Fibroblast of lung (primary cell): ENCODE data around the gene DOCK8. TPM values are rescaled to one million over a fixed set of nuclear protein-coding genes. Genes with fewer than 3 reads are reported as not detected.
"Not testable (repeated sequence)": the region's sequence is repeated elsewhere in the genome, so short reads cannot be mapped to it uniquely, and the experiment has no call there.

Experiments used
- DNase-seq, 2 donors: peaks; one replicate each; pipeline versions ENCODE4 v3.0.0 to v3.0.0-alpha.2; 2010; ENCODE audit warnings: low read depth in 2 of 2
- H2AFZ ChIP-seq: 2 replicates; pipeline ENCODE4 v1.5.1; 2012; ENCODE audit warnings: low read length, control low read depth, inconsistent platforms
- H3K27ac ChIP-seq: 2 replicates; pipeline ENCODE4 v1.5.1; 2011; ENCODE audit warnings: low read length, control low read depth; ENCODE audit not compliant: insufficient read depth
- H3K27me3 ChIP-seq: 2 replicates; pipeline ENCODE4 v1.5.1; 2011; ENCODE audit warnings: mild to moderate bottlenecking, low read length; ENCODE audit not compliant: control insufficient read depth, insufficient read depth
- H3K36me3 ChIP-seq: 2 replicates; pipeline ENCODE4 v1.5.1; 2011; ENCODE audit warnings: low read length; ENCODE audit not compliant: control insufficient read depth, insufficient read depth
- H3K4me1 ChIP-seq: 2 replicates; pipeline ENCODE4 v1.5.1; 2011; ENCODE audit warnings: low read length; ENCODE audit not compliant: control insufficient read depth, insufficient read depth; ENCODE audit errors: extremely low read depth
- H3K4me2 ChIP-seq: 2 replicates; pipeline ENCODE4 v1.5.1; 2011; ENCODE audit warnings: low read length, control low read depth; ENCODE audit not compliant: insufficient read depth; ENCODE audit errors: extremely low read depth
- H3K4me3 ChIP-seq, 4 experiments: fragments of 200-600 bp in 1 of 4; sonication (generic) in 1 of 4; replicated peaks in 1 of 4; 2 replicates each; pipeline ENCODE4 v1.5.1; 2011 to 2016; ENCODE audit warnings: low read length in 4 of 4, low read depth in 3 of 4, mild to moderate bottlenecking in 3 of 4, control low read depth in 2 of 4, inconsistent platforms in 1 of 4, mixed read lengths in 1 of 4; ENCODE audit not compliant: insufficient read depth in 1 of 4; ENCODE audit errors: control extremely low read depth in 1 of 4
- H3K79me2 ChIP-seq: 2 replicates; pipeline ENCODE4 v1.5.1; 2012; ENCODE audit warnings: mild to moderate bottlenecking, low read length, inconsistent platforms; ENCODE audit not compliant: control insufficient read depth, insufficient read depth
- H3K9ac ChIP-seq: 2 replicates; pipeline ENCODE4 v1.5.1; 2011; ENCODE audit warnings: mild to moderate bottlenecking, low read length, control low read depth; ENCODE audit not compliant: insufficient read depth
- H3K9me3 ChIP-seq: 2 replicates; pipeline ENCODE4 v1.5.1; 2012; ENCODE audit warnings: low read depth, low read length; ENCODE audit not compliant: control insufficient read depth, insufficient read depth
- H4K20me1 ChIP-seq: 2 replicates; pipeline ENCODE4 v1.5.1; 2011; ENCODE audit warnings: low read length; ENCODE audit not compliant: control insufficient read depth, insufficient read depth; ENCODE audit errors: extremely low read depth
- EZH2 ChIP-seq: IDR thresholded peaks from 2 replicates; pipeline ENCODE4 v1.5.1; 2012; ENCODE audit warnings: low read length, control low read depth, mild to moderate bottlenecking; ENCODE audit errors: missing control alignments
- polyA plus RNA-seq, 2 donors: library from polyadenylated mRNA; depleted of rRNA in 1 of 2; stranded (reverse) in 1 of 2; unstranded in 1 of 2; fragments of >200 nt; gene quantifications; 2 replicates each; pipeline ENCODE4 v1.2.1, GENCODE V29; 2011 to 2012; ENCODE audit warnings: missing spikeins in 1 of 2
- total RNA-seq: library from RNA; depleted of rRNA; stranded (reverse); fragments of >200 nt; gene quantifications from 2 replicates; pipeline ENCODE4 v1.2.1, GENCODE V29; 2014
- TF ChIP-seq, protein P1 (sequence below), 2 donors: IDR thresholded peaks in 1 of 2; conservative IDR thresholded peaks in 1 of 2; 1 replicate in 1 of 2; 2 replicates in 1 of 2; pipeline ENCODE4 v1.5.1; 2011 to 2012; ENCODE audit warnings: low read length in 2 of 2, control low read depth in 1 of 2, inconsistent platforms in 1 of 2, low read depth in 1 of 2, mild to moderate bottlenecking in 1 of 2

Gene DOCK8
- total and polyA plus RNA-seq, 2 donors (not counting 1 experiment from before 2014, with no cell fraction given) = under 0.01 TPM; not detected in 1

- Histone ChIP-seq H3K9me3 (no peaks in the 10 kb centered on the region), H3K27me3 (peaks cover 14% of the 10 kb centered on the region), H3K79me2 (no peaks in the 10 kb centered on the region), H3K27ac (no peak overlapping the region), H3K4me1 (no peaks in the 10 kb centered on the region), H3K9ac (no peak overlapping the region), H3K36me3 (no peaks in the 10 kb centered on the region), H3K4me3 (no peak overlapping the region), H2AFZ (no peak overlapping the region), H4K20me1 (no peaks in the 10 kb centered on the region), H3K4me2 (no peak overlapping the region)
- TF ChIP-seq EZH2 = no peak
- TF ChIP-seq, protein P1, sequence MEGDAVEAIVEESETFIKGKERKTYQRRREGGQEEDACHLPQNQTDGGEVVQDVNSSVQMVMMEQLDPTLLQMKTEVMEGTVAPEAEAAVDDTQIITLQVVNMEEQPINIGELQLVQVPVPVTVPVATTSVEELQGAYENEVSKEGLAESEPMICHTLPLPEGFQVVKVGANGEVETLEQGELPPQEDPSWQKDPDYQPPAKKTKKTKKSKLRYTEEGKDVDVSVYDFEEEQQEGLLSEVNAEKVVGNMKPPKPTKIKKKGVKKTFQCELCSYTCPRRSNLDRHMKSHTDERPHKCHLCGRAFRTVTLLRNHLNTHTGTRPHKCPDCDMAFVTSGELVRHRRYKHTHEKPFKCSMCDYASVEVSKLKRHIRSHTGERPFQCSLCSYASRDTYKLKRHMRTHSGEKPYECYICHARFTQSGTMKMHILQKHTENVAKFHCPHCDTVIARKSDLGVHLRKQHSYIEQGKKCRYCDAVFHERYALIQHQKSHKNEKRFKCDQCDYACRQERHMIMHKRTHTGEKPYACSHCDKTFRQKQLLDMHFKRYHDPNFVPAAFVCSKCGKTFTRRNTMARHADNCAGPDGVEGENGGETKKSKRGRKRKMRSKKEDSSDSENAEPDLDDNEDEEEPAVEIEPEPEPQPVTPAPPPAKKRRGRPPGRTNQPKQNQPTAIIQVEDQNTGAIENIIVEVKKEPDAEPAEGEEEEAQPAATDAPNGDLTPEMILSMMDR (conservative IDR thresholded peaks at IDR 0.05 in 1 of 2, IDR thresholded peaks at IDR 0.05 in 1 of 2; ENCODE audit: low read depth in 1 of 2, low read length in 2 of 2) = no peak
- no peak for DNase-seq
Observed at GRCh38 chr9:215631-216155, 1.0 kb downstream of the DOCK8 start.

GRCh38 chr9:216866-217265 lies 2.2 kb downstream of the DOCK8 start:
- no peaks in the 10 kb centered on the region for H3K36me3 ChIP-seq
- H3K27ac ChIP-seq = no peak overlapping the region
- no peak overlapping the region for H3K4me2 ChIP-seq
- no peak for TF ChIP-seq EZH2
- TF ChIP-seq, protein P1 (conservative IDR thresholded peaks at IDR 0.05 in 1 of 2, IDR thresholded peaks at IDR 0.05 in 1 of 2; ENCODE audit: low read depth in 1 of 2, low read length in 2 of 2) = no peak
- H3K9ac ChIP-seq = no peak overlapping the region
- H3K4me1 ChIP-seq = no peaks in the 10 kb centered on the region
- H2AFZ ChIP-seq = no peak overlapping the region
- H4K20me1 ChIP-seq = no peaks in the 10 kb centered on the region
- H3K79me2 ChIP-seq = no peaks in the 10 kb centered on the region
- DNase-seq = no peak
- H3K27me3 ChIP-seq = peaks cover 14% of the 10 kb centered on the region
- H3K9me3 ChIP-seq = no peaks in the 10 kb centered on the region
- H3K4me3 ChIP-seq = no peak overlapping the region

DNA sequence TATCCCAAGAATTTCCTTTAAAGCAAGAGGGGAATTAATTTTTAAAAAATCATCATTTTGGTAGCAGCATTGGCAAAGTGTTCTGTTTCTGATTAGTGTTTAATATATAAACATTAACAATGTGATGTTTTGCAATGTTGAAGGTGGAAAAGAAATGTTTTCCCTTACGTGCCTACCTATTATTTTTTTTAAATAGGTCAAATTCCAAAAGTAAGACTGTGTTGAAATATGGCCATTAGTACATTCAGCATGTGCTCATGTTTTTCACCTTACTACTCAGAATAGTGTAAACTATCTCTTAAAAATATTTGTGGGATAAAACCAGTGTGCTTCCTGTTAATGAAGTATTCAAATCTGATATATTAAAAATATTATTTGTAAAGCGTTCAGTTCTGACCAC lies 3.3 kb downstream of the DOCK8 start:
- no peaks in the 10 kb centered on the region for H3K36me3 ChIP-seq
- TF ChIP-seq, protein P1 (conservative IDR thresholded peaks at IDR 0.05 in 1 of 2, IDR thresholded peaks at IDR 0.05 in 1 of 2; ENCODE audit: low read depth in 1 of 2, low read length in 2 of 2) = no peak
- TF ChIP-seq EZH2 = no peak
- no peaks in the 10 kb centered on the region for H3K79me2 ChIP-seq
- H3K4me2 ChIP-seq = no peak overlapping the region
- H2AFZ ChIP-seq = no peak overlapping the region
- H3K27ac ChIP-seq = no peak overlapping the region
- no peak overlapping the region for H3K4me3 ChIP-seq
- H3K9me3 ChIP-seq = no peaks in the 10 kb centered on the region
- peaks cover 14% of the 10 kb centered on the region for H3K27me3 ChIP-seq
- no peaks in the 10 kb centered on the region for H3K4me1 ChIP-seq
- no peak overlapping the region for H3K9ac ChIP-seq
- no peaks in the 10 kb centered on the region for H4K20me1 ChIP-seq
- DNase-seq = no peak

GRCh38 chr9:219036-219435 lies 4.4 kb downstream of the DOCK8 start:
- not testable (repeated sequence) for H3K36me3 ChIP-seq, H4K20me1 ChIP-seq, DNase-seq, H3K4me1 ChIP-seq, H3K4me3 ChIP-seq, H3K79me2 ChIP-seq, H2AFZ ChIP-seq, H3K4me2 ChIP-seq, H3K9me3 ChIP-seq, H3K27ac ChIP-seq, H3K9ac ChIP-seq
- peaks cover 14% of the 10 kb centered on the region for H3K27me3 ChIP-seq
